ENCODE data around the gene APLN.

The APLN gene

GRCh38 chrX:129629837-129630236, 24.9 kb downstream of the APLN start:
- Histone ChIP-seq H3K4me3 (ENCODE audit: insufficient read depth, low read depth, low read length, poor library complexity, severe bottlenecking) (no peak overlapping the region), H3K4me1 (ENCODE audit: control insufficient read depth, insufficient read depth, low read length, poor library complexity, severe bottlenecking) (no peaks in the 10 kb centered on the region), H3K27ac (ENCODE audit: insufficient read depth, low read length, poor library complexity, severe bottlenecking) (no peak overlapping the region), H3K9me3 (ENCODE audit: control insufficient read depth, low read length) (no peaks in the 10 kb centered on the region), H3K27me3 (replicated peaks; ENCODE audit: control insufficient read depth, insufficient read depth, low read length, poor library complexity, severe bottlenecking) (no peaks in the 10 kb centered on the region), H3K36me3 (ENCODE audit: control insufficient read depth, insufficient read depth, low read length) (no peaks in the 10 kb centered on the region)
- DNase-seq = no peak

GRCh38 chrX:129626026-129626425, 28.7 kb downstream of the APLN start:
- H3K27me3 ChIP-seq (replicated peaks; ENCODE audit: control insufficient read depth, insufficient read depth, low read length, poor library complexity, severe bottlenecking) = no peaks in the 10 kb centered on the region

GRCh38 chrX:129622757-129623301, 31.9 kb downstream of the APLN start:
- no peak for DNase-seq
- Histone ChIP-seq H3K9me3 (ENCODE audit: control insufficient read depth, low read length) (no peaks in the 10 kb centered on the region), H3K36me3 (ENCODE audit: control insufficient read depth, insufficient read depth, low read length) (no peaks in the 10 kb centered on the region), H3K4me1 (ENCODE audit: control insufficient read depth, insufficient read depth, low read length, poor library complexity, severe bottlenecking) (no peaks in the 10 kb centered on the region), H3K27ac (ENCODE audit: insufficient read depth, low read length, poor library complexity, severe bottlenecking) (no peak overlapping the region), H3K27me3 (replicated peaks; ENCODE audit: control insufficient read depth, insufficient read depth, low read length, poor library complexity, severe bottlenecking) (no peaks in the 10 kb centered on the region), H3K4me3 (ENCODE audit: insufficient read depth, low read depth, low read length, poor library complexity, severe bottlenecking) (no peak overlapping the region)

More at GRCh38 chrX:129626026-129626425, 28.7 kb downstream of the APLN start:
- no peaks in the 10 kb centered on the region for H3K9me3 ChIP-seq (ENCODE audit: control insufficient read depth, low read length)
- no peak overlapping the region for H3K27ac ChIP-seq (ENCODE audit: insufficient read depth, low read length, poor library complexity, severe bottlenecking)
- no peak overlapping the region for H3K4me3 ChIP-seq (ENCODE audit: insufficient read depth, low read depth, low read length, poor library complexity, severe bottlenecking)
- no peaks in the 10 kb centered on the region for H3K36me3 ChIP-seq (ENCODE audit: control insufficient read depth, insufficient read depth, low read length)
- DNase-seq = no peak
- H3K4me1 ChIP-seq (ENCODE audit: control insufficient read depth, insufficient read depth, low read length, poor library complexity, severe bottlenecking) = no peaks in the 10 kb centered on the region

- Histone ChIP-seq H3K36me3 (ENCODE audit: control insufficient read depth, insufficient read depth, low read length) (no peaks in the 10 kb centered on the region), H3K27me3 (replicated peaks; ENCODE audit: control insufficient read depth, insufficient read depth, low read length, poor library complexity, severe bottlenecking) (no peaks in the 10 kb centered on the region), H3K27ac (ENCODE audit: insufficient read depth, low read length, poor library complexity, severe bottlenecking) (no peak overlapping the region), H3K4me1 (ENCODE audit: control insufficient read depth, insufficient read depth, low read length, poor library complexity, severe bottlenecking) (no peaks in the 10 kb centered on the region), H3K4me3 (ENCODE audit: insufficient read depth, low read depth, low read length, poor library complexity, severe bottlenecking) (no peak overlapping the region), H3K9me3 (ENCODE audit: control insufficient read depth, low read length) (no peaks in the 10 kb centered on the region)
- DNase-seq = no peak
Observed at GRCh38 chrX:129618997-129619396, 35.8 kb downstream of the APLN start.

GRCh38 chrX:129617420-129617819, 37.3 kb downstream of the APLN start:
- DNase-seq = no peak
- H3K4me1 ChIP-seq (ENCODE audit: control insufficient read depth, insufficient read depth, low read length, poor library complexity, severe bottlenecking) = no peaks in the 10 kb centered on the region
- H3K36me3 ChIP-seq (ENCODE audit: control insufficient read depth, insufficient read depth, low read length) = no peaks in the 10 kb centered on the region
- no peak overlapping the region for H3K4me3 ChIP-seq (ENCODE audit: insufficient read depth, low read depth, low read length, poor library complexity, severe bottlenecking)
- H3K9me3 ChIP-seq (ENCODE audit: control insufficient read depth, low read length) = no peaks in the 10 kb centered on the region
- no peak overlapping the region for H3K27ac ChIP-seq (ENCODE audit: insufficient read depth, low read length, poor library complexity, severe bottlenecking)
- H3K27me3 ChIP-seq (replicated peaks; ENCODE audit: control insufficient read depth, insufficient read depth, low read length, poor library complexity, severe bottlenecking) = no peaks in the 10 kb centered on the region

GRCh38 chrX:129614481-129615255, 40.1 kb downstream of the APLN start:
- H3K4me3 ChIP-seq (ENCODE audit: insufficient read depth, low read depth, low read length, poor library complexity, severe bottlenecking) = no peak overlapping the region
- no peaks in the 10 kb centered on the region for H3K36me3 ChIP-seq (ENCODE audit: control insufficient read depth, insufficient read depth, low read length)
- H3K9me3 ChIP-seq (ENCODE audit: control insufficient read depth, low read length) = no peaks in the 10 kb centered on the region
- no peaks in the 10 kb centered on the region for H3K27me3 ChIP-seq (replicated peaks; ENCODE audit: control insufficient read depth, insufficient read depth, low read length, poor library complexity, severe bottlenecking)
- H3K27ac ChIP-seq (ENCODE audit: insufficient read depth, low read length, poor library complexity, severe bottlenecking) = no peak overlapping the region
- no peak for DNase-seq
- H3K4me1 ChIP-seq (ENCODE audit: control insufficient read depth, insufficient read depth, low read length, poor library complexity, severe bottlenecking) = no peaks in the 10 kb centered on the region

GRCh38 chrX:129613596-129613995, 41.2 kb downstream of the APLN start:
- no peak overlapping the region for H3K4me3 ChIP-seq (ENCODE audit: insufficient read depth, low read depth, low read length, poor library complexity, severe bottlenecking)
- no peaks in the 10 kb centered on the region for H3K36me3 ChIP-seq (ENCODE audit: control insufficient read depth, insufficient read depth, low read length)
- DNase-seq = no peak
- no peak overlapping the region for H3K27ac ChIP-seq (ENCODE audit: insufficient read depth, low read length, poor library complexity, severe bottlenecking)
- no peaks in the 10 kb centered on the region for H3K4me1 ChIP-seq (ENCODE audit: control insufficient read depth, insufficient read depth, low read length, poor library complexity, severe bottlenecking)
- no peaks in the 10 kb centered on the region for H3K27me3 ChIP-seq (replicated peaks; ENCODE audit: control insufficient read depth, insufficient read depth, low read length, poor library complexity, severe bottlenecking)
- H3K9me3 ChIP-seq (ENCODE audit: control insufficient read depth, low read length) = no peaks in the 10 kb centered on the region

GRCh38 chrX:129612396-129612795, 42.4 kb downstream of the APLN start:
- DNase-seq = no peak
- Histone ChIP-seq H3K4me3 (ENCODE audit: insufficient read depth, low read depth, low read length, poor library complexity, severe bottlenecking) (no peak overlapping the region), H3K27ac (ENCODE audit: insufficient read depth, low read length, poor library complexity, severe bottlenecking) (no peak overlapping the region)

GRCh38 chrX:129609395-129609794, 45.4 kb downstream of the APLN start:
- H3K4me1 ChIP-seq (ENCODE audit: control insufficient read depth, insufficient read depth, low read length, poor library complexity, severe bottlenecking) = peaks cover 10% of the 10 kb centered on the region
- no peak for DNase-seq
- no peaks in the 10 kb centered on the region for H3K9me3 ChIP-seq (ENCODE audit: control insufficient read depth, low read length)
- no peak overlapping the region for H3K27ac ChIP-seq (ENCODE audit: insufficient read depth, low read length, poor library complexity, severe bottlenecking)
- H3K4me3 ChIP-seq (ENCODE audit: insufficient read depth, low read depth, low read length, poor library complexity, severe bottlenecking) = no peak overlapping the region
- H3K36me3 ChIP-seq (ENCODE audit: control insufficient read depth, insufficient read depth, low read length) = no peaks in the 10 kb centered on the region
- no peaks in the 10 kb centered on the region for H3K27me3 ChIP-seq (replicated peaks; ENCODE audit: control insufficient read depth, insufficient read depth, low read length, poor library complexity, severe bottlenecking)

More at GRCh38 chrX:129612396-129612795, 42.4 kb downstream of the APLN start:
- no peaks in the 10 kb centered on the region for H3K9me3 ChIP-seq (ENCODE audit: control insufficient read depth, low read length)
- H3K36me3 ChIP-seq (ENCODE audit: control insufficient read depth, insufficient read depth, low read length) = no peaks in the 10 kb centered on the region
- no peaks in the 10 kb centered on the region for H3K27me3 ChIP-seq (replicated peaks; ENCODE audit: control insufficient read depth, insufficient read depth, low read length, poor library complexity, severe bottlenecking)
- H3K4me1 ChIP-seq (ENCODE audit: control insufficient read depth, insufficient read depth, low read length, poor library complexity, severe bottlenecking) = no peaks in the 10 kb centered on the region

- no peak for DNase-seq
- Histone ChIP-seq H3K36me3 (ENCODE audit: control insufficient read depth, insufficient read depth, low read length) (no peaks in the 10 kb centered on the region), H3K27me3 (replicated peaks; ENCODE audit: control insufficient read depth, insufficient read depth, low read length, poor library complexity, severe bottlenecking) (no peaks in the 10 kb centered on the region), H3K4me1 (ENCODE audit: control insufficient read depth, insufficient read depth, low read length, poor library complexity, severe bottlenecking) (peaks cover 13% of the 10 kb centered on the region), H3K4me3 (ENCODE audit: insufficient read depth, low read depth, low read length, poor library complexity, severe bottlenecking) (no peak overlapping the region), H3K9me3 (ENCODE audit: control insufficient read depth, low read length) (no peaks in the 10 kb centered on the region), H3K27ac (ENCODE audit: insufficient read depth, low read length, poor library complexity, severe bottlenecking) (no peak overlapping the region)
Observed at GRCh38 chrX:129608496-129608895, 46.3 kb downstream of the APLN start.

Data from effector memory CD4-positive, alpha-beta T cell (primary cell).